ENCODE measurements around the gene SYCP2L.

SYCP2L gene

DNA sequence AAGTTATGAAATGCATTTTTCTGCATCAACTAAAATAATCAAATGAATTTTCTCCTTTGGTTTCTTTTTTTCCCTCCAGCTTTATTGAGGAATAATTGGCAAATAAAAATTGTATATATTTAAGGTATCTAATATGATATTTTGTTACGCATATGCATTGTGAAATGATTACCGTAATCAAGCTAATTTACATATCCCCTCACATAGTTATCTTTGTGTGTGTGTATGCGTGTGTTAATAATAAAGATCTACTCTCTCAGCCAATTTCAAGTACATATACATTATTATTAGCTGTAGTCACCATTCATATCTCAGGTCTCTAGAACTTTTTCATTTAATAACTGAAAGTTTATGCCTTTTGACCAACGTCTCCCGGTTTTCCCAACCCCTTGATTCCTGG is 61.1 kb downstream of the SYCP2L start:
- no peak for DNase-seq (ENCODE audit: low read depth in 1 of 2, low spot score in 1 of 2)
- no peak overlapping the region for H3K27ac ChIP-seq (replicated peaks)
- H3K4me3 ChIP-seq (replicated peaks; ENCODE audit: insufficient read depth, low read length), result no peak overlapping the region
- no peaks in the 10 kb centered on the region for H3K27me3 ChIP-seq (ENCODE audit: insufficient read depth, poor library complexity, severe bottlenecking)
- TF ChIP-seq GABPA (IDR thresholded peaks at IDR 0.05; ENCODE audit: low read depth) (no peak), POLR2AphosphoS5 (IDR thresholded peaks at IDR 0.05; ENCODE audit: low read depth) (no peak), SPI1 (IDR thresholded peaks at IDR 0.05; ENCODE audit: borderline replicate concordance, low read depth) (no peak)
- TF ChIP-seq, protein P1, sequence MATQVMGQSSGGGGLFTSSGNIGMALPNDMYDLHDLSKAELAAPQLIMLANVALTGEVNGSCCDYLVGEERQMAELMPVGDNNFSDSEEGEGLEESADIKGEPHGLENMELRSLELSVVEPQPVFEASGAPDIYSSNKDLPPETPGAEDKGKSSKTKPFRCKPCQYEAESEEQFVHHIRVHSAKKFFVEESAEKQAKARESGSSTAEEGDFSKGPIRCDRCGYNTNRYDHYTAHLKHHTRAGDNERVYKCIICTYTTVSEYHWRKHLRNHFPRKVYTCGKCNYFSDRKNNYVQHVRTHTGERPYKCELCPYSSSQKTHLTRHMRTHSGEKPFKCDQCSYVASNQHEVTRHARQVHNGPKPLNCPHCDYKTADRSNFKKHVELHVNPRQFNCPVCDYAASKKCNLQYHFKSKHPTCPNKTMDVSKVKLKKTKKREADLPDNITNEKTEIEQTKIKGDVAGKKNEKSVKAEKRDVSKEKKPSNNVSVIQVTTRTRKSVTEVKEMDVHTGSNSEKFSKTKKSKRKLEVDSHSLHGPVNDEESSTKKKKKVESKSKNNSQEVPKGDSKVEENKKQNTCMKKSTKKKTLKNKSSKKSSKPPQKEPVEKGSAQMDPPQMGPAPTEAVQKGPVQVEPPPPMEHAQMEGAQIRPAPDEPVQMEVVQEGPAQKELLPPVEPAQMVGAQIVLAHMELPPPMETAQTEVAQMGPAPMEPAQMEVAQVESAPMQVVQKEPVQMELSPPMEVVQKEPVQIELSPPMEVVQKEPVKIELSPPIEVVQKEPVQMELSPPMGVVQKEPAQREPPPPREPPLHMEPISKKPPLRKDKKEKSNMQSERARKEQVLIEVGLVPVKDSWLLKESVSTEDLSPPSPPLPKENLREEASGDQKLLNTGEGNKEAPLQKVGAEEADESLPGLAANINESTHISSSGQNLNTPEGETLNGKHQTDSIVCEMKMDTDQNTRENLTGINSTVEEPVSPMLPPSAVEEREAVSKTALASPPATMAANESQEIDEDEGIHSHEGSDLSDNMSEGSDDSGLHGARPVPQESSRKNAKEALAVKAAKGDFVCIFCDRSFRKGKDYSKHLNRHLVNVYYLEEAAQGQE (IDR thresholded peaks at IDR 0.05; ENCODE audit: insufficient replicate concordance, low read depth), result no peak
- TF ChIP-seq, protein P2, sequence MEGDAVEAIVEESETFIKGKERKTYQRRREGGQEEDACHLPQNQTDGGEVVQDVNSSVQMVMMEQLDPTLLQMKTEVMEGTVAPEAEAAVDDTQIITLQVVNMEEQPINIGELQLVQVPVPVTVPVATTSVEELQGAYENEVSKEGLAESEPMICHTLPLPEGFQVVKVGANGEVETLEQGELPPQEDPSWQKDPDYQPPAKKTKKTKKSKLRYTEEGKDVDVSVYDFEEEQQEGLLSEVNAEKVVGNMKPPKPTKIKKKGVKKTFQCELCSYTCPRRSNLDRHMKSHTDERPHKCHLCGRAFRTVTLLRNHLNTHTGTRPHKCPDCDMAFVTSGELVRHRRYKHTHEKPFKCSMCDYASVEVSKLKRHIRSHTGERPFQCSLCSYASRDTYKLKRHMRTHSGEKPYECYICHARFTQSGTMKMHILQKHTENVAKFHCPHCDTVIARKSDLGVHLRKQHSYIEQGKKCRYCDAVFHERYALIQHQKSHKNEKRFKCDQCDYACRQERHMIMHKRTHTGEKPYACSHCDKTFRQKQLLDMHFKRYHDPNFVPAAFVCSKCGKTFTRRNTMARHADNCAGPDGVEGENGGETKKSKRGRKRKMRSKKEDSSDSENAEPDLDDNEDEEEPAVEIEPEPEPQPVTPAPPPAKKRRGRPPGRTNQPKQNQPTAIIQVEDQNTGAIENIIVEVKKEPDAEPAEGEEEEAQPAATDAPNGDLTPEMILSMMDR (IDR thresholded peaks at IDR 0.05; ENCODE audit: insufficient read depth, low read length), result no peak

DNA sequence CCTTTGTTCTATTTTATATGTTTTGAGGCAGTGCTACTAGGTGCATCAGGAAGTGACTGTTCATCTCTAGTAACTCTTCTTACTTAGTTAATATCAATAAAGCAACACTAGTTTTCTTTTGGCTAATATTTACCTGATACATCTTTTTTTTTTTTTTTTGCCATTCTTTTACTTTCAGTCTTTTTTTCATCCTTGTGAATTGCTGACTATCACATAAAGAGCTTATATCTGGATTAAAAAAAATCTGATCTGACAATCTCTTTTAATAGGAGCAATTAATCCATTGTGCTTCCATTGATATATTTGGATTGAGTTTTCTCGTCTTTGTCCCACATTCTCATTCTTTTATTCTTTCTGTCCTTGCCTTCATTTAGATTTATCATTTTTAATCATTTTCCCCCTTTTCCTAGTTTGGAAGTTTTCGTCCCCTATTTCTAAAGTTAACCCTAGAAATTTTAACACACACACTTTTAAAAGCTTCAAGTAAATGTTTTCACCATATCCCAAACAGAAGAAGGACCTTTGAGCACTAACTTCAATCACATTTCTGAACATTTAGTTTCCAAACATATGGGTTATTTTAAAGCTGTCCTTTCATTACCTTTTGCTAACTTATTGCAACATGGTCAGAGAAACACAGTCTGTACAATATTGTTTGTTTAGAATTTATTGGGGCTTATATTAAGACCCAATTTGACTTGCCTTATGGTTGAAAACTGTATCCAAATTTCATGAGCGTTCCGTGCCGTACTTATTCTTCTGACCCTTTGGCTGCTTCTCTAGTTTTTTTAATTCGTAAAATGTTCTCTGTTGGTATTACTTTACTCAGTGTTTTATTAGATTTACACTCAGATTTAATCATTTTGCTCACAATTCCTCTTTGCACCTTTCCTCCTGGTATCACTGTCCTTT is 63.0 kb downstream of the SYCP2L start:
- no peaks in the 10 kb centered on the region for H3K27me3 ChIP-seq (ENCODE audit: insufficient read depth, poor library complexity, severe bottlenecking)
- no peak overlapping the region for H3K27ac ChIP-seq (replicated peaks)
- TF ChIP-seq GABPA (IDR thresholded peaks at IDR 0.05; ENCODE audit: low read depth) (no peak), POLR2AphosphoS5 (IDR thresholded peaks at IDR 0.05; ENCODE audit: low read depth) (no peak), SPI1 (IDR thresholded peaks at IDR 0.05; ENCODE audit: borderline replicate concordance, low read depth) (no peak)
- TF ChIP-seq, protein P1 (IDR thresholded peaks at IDR 0.05; ENCODE audit: insufficient replicate concordance, low read depth), result no peak
- TF ChIP-seq, protein P2 (IDR thresholded peaks at IDR 0.05; ENCODE audit: insufficient read depth, low read length), result no peak
- H3K4me3 ChIP-seq (replicated peaks; ENCODE audit: insufficient read depth, low read length), result no peak overlapping the region
- DNase-seq (ENCODE audit: low read depth in 1 of 2, low spot score in 1 of 2), result no peak

DNA sequence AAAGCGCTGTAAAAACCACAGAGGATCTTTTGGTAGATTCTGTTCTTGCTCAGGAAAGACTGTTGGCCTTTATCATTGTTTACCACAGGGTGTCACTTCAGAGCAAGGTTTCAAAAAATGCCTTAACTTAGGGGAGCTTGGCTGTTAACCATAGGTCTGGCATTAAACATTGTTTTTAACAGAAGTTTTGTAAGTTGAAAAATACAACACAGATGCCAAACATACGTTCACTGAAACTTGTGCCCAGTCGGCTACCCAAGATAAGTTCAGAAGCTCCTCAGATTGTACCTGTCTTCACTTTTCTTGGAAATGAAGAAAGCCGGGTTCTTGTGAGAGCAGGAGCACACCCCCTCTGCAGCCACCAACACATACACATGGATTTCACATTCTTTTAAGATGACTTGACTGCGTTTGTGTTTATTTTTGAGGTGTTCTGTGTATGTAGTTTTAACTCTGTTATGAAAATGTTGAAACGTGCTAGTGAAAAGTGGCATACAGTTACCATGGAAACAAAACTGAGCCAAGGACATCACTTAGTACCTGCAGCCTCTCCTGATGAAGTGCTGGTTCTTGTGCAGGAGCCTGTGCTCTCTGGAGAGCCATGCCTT is 64.9 kb downstream of the SYCP2L start:
- TF ChIP-seq SPI1 (IDR thresholded peaks at IDR 0.05; ENCODE audit: borderline replicate concordance, low read depth) (no peak), GABPA (IDR thresholded peaks at IDR 0.05; ENCODE audit: low read depth) (no peak), POLR2AphosphoS5 (IDR thresholded peaks at IDR 0.05; ENCODE audit: low read depth) (no peak)
- TF ChIP-seq, protein P1 (IDR thresholded peaks at IDR 0.05; ENCODE audit: insufficient replicate concordance, low read depth), result no peak
- TF ChIP-seq, protein P2 (IDR thresholded peaks at IDR 0.05; ENCODE audit: insufficient read depth, low read length), result no peak
- peak in 1 of 2 experiments; percentile 7 for DNase-seq (ENCODE audit: low read depth in 1 of 2, low spot score in 1 of 2)

More for the DNA sequence above, 64.9 kb downstream of the SYCP2L start:
- Histone ChIP-seq H3K4me3 (replicated peaks; ENCODE audit: insufficient read depth, low read length) (no peak overlapping the region), H3K27me3 (ENCODE audit: insufficient read depth, poor library complexity, severe bottlenecking) (no peaks in the 10 kb centered on the region), H3K27ac (replicated peaks) (no peak overlapping the region)
